ENCODE results near the gene NPTX1. TPM values are rescaled to one million over a fixed set of nuclear protein-coding genes. Genes with fewer than 3 reads are reported as not detected.

Gene NPTX1
- polyA plus RNA-seq, 3 donors, result 0.83 to 1.5 (median 1.3) TPM

Other genes starting within 250 kb of the NPTX1 start
- gene RNF213, start 215.8 kb downstream of the NPTX1 start, polyA plus RNA-seq (ENCODE audit: insufficient read length in 3 of 3), result 10 to 100 TPM; 47.5 to 56.8 (median 50.5) TPM
- 10 to 100 TPM; 24.3 to 28.9 (median 25.6) TPM for gene ENDOV, start 61.4 kb downstream of the NPTX1 start, polyA plus RNA-seq (ENCODE audit: insufficient read length in 3 of 3)
- gene RPTOR, start 68.2 kb upstream of the NPTX1 start, polyA plus RNA-seq (ENCODE audit: insufficient read length in 3 of 3), result 10 to 100 TPM; 16.7 to 18.7 (median 17.1) TPM

Measured in right renal cortex interstitium (tissue), 3 donors.